Stimulated activated CD8-positive, alpha-beta memory T cell treated with anti-CD3 and anti-CD28 coated beads, Interleukin-7, amount 100 ng/mL, for 4 hours (primary cell): ENCODE measurements around the gene GAL3ST2.
A peak's percentile ranks its signal among the peaks of the same experiment; 100 is the strongest.
"Not testable (repeated sequence)": the region's sequence is repeated elsewhere in the genome, so short reads cannot be mapped to it uniquely, and the experiment has no call there.

Experiments used
- DNase-seq, 2 donors: peaks; one replicate each; pipeline ENCODE4 v3.0.0-alpha.2; 2020; ENCODE audit warnings: low read depth in 2 of 2

Gene GAL3ST2

DNA sequence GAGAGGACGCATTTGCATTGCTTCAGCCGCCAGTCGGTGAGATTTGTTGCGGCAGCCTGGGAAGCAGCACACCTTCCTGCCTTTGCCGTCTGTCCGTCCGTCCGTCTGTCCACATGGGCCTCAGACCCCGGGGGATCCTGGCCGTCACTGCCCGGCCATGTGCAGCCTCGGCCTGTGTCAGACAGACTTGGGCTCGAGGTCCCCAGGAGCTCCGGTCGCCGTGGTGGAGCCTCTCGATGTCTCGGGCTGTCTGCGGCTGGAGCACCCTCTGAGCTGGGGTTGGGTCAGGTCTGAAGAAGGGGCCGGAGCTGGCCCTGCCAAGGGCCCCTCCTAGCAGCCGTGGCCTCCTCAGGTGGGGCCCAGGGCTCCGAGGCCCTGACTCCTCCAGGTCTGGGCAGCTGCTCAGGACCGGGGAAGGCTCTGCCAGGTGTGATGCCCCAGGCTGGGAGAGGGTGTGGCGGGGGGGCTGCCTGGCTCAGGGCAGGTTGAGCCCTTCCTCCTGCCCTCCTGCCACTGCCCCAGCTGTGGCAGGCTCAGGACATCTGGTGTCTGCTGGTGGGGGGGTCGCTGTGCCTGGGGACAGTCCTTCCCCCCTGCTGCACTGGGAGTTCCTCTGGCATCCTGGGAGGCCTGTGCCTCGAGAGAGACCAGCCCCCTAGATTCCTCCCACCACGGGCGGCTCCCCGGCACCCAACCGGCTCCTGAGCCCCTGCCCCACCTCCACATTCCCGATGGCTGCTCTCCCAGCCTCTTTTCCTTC, 44.2 kb downstream of the GAL3ST2 start:
- DNase-seq: no peak

DNA sequence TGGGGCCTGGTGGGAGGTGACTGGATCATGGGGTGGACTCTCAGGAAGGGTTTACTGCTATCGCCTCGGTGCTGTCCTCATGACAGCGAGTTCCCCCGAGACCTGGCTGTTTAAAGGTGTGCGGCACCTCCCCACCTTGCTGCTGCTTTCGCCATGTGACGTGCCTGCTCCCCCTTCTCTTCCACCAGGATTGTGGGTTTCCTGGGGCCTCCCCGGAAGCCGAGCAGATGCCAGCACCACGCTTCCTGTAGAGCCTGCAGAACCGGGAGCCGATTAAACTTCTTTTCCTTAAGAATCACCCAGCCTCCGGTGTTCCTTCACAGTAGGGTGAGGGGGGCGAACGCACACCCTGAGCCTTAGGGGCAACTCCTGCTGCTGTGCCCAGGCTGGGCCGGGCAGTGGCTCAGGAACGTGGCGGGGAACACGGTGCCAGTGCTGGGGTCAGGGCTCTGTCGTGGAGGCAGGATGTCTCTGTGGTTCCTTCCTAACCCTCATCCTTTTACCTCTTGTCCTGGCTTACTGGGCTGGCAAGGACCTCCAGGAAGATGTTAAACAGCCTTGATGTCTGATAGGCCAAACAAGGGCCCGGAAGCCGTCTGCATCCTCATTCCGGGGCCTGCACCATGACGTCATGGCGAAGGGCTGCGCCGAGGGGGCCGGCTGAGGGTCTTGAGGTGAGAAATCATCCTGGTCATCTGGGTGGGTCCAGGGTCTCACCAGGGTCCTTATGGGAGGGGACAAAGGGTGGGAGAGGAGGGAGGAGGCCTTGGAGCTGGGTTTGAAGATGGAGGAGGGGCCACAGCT, 45.0 kb downstream of the GAL3ST2 start:
- no peak for DNase-seq

DNA sequence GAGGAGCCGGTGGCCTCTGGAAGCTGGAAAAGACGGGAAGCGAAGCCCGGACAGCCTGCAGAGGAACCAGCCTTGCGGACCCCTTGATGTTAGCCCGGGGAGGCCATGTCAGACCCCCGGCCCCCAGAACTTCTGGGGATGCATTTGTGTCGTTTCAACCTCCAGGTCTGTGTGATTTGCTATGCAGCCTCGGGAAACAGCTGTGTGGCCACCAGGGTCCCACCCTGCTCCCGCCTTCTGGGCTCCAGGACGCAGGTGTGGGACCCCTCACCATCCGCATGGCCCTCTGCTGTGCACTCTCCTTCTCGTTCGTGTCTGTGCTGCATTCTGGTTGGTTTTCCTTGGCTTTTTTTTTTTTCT, 45.6 kb downstream of the GAL3ST2 start:
- DNase-seq: no peak

DNA sequence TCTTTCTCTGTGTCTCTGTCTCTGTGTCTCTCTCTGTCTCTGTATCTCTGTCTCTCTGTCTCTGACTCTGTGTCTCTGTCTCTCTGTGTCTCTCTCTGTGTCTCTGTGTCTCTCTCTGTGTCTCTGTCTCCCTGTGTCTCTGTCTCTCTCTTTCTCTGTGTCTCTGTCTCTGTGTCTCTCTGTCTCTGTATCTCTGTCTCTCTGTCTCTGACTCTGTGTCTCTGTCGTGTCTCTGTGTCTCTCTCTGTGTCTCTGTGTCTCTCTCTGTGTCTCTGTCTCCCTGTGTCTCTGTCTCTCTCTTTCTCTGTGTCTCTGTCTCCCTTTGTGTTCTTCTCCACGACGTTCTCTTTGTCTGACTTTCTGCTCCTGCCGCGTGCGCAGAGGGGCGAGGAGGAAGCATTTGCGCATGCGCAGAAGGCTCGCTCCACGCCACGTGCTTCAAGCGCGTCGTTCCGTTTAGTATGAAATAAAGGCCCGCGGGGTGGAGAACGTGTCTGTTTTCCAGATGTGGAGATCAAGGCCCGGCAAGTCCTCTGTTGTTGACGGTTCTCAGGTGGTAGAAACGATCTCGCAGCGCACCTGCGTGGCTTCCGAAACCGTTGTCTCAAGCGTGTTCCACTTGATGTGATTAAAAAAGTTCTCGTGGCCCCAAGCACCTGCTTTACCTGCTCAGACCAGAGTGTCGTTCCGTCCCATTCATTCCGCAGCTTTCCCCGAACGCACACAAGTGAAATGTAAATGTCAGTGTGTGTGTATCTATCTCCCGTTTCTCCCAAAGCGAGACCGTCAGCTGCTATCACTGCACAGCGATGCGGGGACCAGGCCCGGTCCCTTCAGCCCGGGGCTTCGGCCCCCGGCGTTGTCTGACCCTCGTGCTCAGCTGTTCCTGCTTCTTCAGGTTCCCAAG, 47.2 kb downstream of the GAL3ST2 start:
- DNase-seq: not testable (repeated sequence)

DNA sequence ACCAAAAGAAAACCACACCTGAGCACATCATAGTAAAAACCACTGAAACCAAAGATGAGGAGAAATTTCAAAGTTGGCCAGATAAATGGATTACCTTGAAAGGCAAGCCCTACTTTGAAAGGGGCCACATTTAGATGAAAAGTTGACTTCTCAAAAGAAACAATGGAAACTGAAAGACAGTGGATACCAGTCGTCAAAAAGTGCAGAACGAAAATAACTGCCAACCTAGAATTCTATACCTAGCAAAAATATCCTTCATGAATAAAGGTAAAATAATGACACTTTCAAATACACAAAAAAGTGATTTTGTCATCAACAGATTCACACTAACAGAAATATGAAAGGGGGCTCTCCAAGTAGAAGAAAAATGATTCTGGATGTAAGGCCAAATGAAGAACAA, 50.8 kb downstream of the GAL3ST2 start:
- no peak for DNase-seq

DNA sequence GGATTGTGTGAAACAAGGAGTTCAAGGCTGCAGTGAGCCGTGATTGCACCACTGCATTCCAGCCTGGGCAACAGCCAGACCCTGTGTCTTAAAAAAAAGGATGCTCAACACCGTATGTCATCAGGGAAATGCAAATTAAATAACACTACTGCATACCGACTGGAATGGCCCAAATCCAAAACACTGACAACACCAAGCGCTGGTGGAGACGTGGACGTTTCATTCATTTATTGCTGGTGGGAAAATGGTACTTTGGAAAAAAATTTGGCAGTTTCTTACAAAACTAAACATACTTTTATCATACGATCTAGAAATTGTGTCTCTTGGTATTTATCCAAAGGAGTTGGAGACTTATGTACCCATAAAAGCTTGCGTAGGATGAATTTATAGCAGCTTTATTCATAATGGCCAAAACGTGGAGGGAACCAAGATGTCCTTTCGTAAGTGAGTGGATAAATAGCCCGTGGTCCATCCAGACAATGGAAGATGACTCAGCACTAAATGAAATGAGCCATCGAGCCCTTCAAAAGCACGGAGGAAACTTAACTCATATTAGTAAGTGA, 56.6 kb downstream of the GAL3ST2 start:
- DNase-seq: no peak

DNA sequence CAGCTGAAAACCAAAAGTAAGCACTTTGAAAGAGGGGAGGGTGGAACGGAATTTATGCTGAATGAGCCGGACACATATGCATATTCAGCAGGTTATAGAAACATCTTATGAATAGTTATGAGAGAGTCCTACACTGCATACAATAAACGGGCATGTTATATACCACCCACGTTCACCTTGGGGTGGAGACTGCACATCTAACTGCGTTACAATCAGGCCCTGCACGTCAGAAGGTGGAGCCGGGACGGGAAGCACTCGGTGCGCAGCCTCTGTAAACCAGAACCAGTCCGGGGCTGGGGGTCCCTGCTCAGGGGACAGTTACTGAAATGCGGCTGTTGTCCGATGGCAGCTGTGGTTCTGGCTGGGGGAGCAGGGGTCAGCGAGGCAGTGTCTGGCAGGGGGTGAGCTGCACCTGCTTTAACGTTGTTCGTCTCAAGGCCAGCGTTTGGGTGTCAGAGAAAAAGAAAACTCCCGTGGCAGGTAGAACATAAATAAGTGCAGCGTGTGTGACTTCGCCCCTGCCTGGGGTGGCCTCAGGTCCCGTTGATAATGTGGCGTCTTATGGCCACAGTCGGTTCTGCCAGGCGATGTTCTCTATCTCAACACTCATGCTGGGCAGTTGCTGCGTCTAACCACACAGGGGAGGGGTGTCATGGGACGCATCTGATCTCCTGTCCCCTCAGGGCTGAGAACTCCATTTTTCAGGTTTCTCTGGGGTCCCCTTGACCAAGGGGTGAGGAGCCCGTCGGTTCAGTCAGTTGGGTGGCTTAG, 57.3 kb downstream of the GAL3ST2 start:
- not testable (repeated sequence) for DNase-seq

DNA sequence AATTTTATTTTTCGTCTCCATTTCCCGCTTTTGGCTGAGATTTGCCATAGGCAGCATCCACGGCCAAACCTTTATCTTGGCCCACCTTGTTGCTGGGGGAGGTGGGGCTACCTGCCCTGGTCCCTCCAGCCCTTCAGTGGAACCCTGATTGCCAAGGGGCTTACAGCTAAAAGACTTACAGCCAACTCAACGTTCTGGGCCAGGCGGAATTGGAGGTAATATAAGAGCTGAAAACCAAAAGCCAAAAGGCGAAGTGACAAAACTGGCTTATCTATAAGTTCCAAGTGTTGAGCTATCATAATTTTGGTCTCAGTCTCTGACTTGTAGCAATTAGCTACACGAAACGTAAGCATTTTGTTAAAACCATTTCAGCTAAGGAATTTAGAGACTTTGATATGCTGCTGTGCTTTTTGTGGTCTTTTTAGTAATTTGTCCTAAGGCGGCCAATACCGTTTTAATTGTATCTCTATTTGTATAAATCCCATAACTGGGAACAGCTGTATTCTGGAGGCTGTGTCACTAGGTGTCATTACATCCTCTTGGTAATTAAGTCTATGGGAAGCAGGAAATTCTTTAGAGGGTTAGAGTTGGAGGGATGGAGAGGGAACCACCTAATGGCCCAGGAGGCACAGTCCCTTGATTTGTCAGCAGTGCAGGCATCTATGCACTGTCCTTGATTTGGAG, 58.0 kb downstream of the GAL3ST2 start:
- no peak for DNase-seq

DNA sequence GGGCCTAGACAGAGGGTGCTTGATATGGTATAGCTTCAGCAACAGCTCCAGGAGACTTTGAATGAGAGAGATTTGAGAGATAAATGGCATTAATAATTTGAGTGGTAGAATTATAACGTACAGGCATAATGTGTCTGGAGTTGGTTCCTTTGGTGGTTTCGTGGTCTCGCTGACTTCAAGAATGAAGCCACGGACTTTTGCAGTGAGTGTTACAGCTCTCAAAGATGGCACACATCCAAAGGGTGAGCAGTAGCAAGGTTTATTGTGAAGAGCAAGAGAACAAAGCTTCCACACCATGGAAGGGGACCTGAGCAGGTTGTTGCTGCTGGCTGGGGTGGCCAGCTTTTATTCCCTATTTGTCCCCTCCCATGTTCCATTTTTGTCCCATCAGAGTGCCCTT, 59.0 kb downstream of the GAL3ST2 start:
- no peak for DNase-seq

DNA sequence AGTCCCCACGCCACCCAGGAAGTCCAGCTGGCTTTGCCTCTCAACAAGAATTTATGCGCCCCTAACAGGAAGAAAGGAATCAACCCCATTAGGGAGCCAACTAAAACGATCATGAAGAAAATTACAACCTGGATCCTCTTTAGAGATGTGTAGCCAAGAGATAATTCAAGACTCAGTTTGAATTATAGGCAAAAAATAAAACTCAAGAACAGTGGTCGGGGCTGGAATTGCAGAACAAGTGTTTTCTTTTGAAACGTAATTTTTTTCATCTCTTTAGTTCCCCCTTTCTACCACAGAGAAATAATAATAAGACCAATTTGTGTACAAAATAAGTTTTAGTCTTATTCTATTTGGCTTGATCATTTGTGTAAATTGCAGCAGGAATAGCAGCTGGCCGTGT, 59.7 kb downstream of the GAL3ST2 start:
- DNase-seq: no peak

DNA sequence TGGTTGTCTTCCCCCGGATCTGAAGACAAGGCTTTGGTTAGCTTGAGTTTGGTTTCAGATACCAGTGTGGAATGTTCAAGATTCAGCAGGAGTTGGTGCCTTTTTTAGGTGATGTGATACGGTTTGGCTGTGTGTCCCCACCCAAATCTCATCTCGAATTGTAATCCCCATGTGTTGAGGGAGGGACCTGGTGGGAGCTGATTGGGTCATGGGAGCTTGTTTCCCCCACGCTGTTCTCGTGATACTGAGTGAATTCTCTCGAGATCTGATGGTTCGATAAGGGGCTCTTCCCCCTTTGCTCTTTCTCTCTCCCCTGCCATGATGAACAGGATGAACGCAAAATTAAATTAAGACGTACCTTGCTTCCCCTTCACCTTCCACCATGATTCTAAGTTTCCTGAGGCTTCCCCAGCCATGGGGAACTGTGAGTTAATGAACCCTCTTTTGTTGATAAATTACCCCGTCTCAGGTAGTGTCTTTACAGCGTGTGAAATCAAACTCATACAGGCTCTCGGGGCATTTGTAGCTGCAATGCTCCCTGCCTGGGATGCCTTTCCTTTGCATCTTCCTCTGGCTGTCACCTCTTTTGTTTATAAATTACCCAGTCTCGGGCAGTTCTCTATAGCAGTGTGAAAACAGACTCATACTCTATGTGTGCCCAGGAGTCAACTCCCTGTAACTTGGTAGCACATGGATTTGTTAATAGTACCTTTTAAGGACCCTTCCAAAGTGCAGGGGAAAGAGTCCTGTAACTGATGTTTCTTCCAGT, 60.8 kb downstream of the GAL3ST2 start:
- DNase-seq: no peak

DNA sequence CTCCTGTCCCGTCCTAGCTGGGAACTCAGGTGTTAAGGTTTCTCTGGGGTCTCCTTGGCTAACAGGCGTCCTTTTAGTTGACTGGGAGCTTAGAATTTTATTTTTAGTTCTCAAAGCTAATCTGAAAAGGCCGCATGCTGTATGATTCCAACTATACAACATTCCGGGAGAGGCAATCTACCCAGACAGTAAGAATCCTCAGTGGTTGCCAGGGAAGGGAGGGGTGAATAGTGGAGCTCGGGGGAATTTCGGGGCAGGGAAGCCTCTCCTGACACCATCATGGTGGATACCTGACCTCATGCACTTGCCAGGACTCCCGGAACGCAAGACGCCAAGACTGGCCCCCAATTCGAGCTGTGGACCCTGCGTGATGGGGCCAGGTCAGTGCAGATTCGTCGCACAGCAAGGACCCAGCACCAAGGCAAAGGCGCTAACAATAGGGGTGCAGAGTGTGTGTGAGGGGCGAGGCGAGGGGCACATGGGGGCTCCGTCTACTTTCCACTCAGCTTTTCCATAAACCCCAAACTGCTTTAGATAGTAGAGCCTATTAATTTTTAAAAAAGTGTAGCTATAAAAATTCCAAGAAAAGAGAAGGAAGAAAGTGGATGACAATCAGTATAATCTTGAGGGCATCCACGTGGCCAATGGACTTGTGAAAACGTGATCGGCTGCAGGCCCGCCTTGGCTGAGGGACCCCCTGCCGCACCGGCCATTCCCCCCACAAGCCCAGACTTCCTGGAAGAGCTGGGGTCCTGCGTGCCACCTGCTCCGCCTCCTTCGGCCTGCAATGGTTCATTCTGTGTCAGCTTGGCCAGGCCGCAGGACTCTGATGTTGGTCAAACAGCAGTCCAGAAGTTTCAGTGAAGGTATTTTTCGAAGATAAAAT, 64.8 kb downstream of the GAL3ST2 start:
- DNase-seq: no peak

DNA sequence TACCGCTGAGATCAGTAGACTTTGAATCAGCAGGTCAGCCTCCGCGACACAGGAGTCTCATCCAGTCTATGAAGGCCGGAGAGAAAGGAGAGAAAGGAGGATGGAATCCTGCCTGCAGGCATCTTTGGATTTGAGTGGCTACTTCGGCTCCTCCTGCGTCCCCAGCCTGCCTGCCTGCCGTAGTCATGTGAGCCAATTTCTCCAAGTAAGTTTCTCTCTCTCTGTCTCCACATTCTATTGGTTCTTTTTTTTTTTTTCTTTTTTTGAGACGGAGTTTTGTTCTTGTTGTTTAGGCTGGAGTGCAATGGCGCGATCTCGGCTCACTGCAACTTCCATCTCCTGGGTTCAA, 65.4 kb downstream of the GAL3ST2 start:
- no peak for DNase-seq

DNA sequence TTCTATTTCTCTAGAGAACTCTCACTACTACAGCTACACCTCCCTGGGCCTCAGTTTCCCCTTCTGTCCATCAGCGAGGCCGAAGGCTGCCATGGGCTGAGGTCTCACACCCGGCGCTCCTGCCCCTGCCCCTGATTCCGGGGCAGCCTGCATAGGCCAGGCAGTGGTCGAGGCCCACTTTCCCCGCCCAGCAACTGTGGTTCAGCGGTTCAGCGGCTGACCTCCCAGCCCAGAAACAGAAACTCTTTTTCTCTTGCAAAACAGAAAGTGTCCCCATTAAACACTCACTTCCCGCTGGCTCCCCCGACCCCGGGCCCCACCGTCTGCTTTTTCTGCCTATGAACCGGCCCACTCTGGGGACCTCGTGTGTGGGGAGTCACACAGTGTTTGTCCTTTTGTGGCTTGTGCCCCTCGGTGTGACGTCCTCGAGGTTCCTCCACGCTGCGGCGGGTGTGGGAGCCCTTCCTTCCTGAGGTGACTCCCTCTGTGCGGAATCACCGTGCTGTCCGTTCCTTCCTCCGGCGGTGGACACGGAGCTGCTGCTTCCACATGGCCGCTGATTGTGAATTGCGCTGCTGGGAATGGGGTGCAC, 66.1 kb downstream of the GAL3ST2 start:
- peak; percentile 46 to 60 for DNase-seq

DNA sequence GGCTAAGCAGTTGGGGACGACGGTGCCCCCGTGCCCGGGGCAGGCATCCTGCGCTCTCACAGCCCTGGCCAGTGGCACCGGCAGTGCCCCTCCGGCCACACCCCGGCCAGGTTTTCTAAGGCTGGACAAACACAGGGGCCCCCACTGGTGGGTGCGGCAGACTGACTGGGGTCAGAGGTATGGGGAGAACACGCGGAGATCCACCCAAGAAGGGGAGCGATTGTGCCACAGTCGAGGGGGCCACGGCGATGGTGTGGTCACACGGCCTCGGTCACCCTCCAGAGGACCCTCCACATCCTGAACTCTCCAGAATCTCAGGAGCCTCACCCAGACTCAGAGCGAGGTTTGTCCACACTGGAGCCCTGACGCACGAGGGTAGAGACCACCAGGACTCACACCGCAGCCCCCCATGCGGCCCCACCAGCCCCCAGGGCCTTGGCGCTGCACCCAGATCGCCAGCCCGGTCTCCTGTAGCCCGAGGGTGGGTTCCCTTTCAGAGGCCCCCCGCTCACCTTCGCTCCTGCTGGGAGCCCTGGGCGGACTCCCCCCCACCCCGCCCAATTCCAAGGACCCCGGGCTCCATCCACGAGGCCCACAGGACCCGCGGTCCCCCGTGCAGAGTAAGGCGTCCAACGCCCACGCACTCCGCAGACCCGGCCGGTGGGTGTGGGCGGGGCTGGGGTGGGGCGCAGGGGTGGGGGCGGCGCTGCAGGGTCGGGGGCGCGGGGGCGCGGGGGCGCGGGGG, 66.9 kb downstream of the GAL3ST2 start:
- no peak for DNase-seq

DNA sequence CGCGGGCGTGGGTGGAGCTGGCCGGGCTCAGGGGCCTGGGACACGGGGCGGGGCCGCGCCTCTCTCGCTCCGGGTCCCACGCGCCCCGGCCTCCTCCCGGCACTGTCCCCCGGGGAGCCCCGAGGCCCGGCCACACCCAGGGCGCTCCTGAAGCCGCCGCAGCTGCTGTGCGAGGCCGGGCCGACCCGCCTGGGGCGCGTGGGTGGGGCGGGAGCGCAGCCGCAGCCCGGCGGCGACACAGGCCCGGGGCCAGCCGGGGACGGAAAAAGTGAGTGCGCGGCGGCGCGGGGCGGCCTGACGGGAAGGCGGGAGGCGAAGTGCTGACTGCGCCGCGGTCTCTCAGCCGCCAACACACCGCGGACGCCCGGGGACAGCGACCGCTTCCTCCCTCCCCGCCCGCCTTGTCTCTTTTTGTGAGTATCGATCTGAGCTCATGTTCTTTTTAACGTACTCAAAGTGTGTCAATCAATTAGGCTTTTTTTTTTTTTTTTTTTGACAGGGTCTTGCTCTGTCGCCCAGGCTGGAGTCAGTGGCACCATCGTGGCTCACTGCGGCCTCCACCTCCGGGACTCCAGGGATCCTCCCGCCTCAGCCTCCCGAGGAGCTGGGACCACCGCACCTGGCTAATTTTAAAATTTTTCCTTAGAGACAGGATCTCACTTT, 67.6 kb downstream of the GAL3ST2 start:
- DNase-seq: peak; percentile 65 to 87
